GM19324 (cell line): ENCODE measurements around the gene MDH2.
A peak's percentile ranks its signal among the peaks of the same experiment; 100 is the strongest.
"Not testable (repeated sequence)": the region's sequence is repeated elsewhere in the genome, so short reads cannot be mapped to it uniquely, and the experiment has no call there.

ENCODE experiments used
- ATAC-seq: cut with Tn5 transposase; IDR thresholded peaks from one replicate; pipeline ENCODE4 v1.9.1; 2021; ENCODE audit warnings: mild to moderate bottlenecking, moderate library complexity; ENCODE audit not compliant: unreplicated experiment, low FRiP score

Gene MDH2

DNA sequence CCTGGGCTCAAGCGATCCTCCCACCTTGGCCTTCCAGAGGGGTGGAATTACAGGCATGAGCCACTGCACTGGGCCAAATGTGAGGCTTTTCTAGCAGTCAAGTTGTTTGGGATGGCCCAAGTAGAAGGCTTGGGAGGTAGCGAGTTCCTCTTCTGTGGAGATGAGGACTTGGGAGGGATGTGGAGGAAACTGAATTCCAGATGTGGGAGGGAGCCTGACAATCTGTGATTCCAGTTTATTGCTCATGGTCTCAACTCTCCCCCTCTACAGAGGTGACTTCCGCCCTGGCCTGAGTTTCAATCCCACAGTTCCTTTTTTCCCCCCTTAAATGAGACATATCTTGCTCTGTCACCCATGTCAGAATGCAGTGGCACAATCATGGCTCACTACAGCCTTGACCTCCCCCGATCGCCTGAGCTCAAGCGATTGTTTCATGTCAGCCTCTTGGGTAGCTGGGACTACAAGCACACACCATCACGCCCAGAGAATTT is 3.5 kb upstream of the MDH2 start:
- ATAC-seq, result no peak

- ATAC-seq, result no peak
These were observed 548 bp upstream of the MDH2 start for GRCh38 chr7:76047305-76047810.

GRCh38 chr7:76048668-76048988 is 722 bp downstream of the MDH2 start:
- ATAC-seq, result peak; percentile 4

- no peak for ATAC-seq
These were observed 1.4 kb downstream of the MDH2 start for GRCh38 chr7:76049295-76049694.

DNA sequence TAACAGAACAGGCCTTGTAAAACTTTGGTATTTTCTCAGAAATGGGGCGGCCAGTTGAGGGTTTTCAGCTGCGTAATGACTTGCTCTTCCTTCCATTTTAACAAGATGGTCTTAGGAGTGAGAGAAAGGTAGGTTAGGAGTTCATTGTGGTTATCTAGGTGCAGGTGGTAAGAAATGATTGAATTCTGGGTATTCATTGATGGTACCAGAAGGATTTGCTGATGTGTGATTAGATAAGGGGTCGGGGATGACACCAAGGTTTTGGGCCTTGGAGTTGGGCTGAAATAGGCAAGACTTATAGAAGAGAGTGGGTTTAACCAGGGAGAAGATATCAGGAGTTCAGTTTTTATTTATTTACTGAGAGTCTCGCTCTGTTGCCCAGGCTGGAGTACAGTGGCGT is 2.6 kb downstream of the MDH2 start:
- no peak for ATAC-seq

GRCh38 chr7:76051840-76052239 is 3.9 kb downstream of the MDH2 start:
- ATAC-seq, result no peak

GRCh38 chr7:76052681-76053080 is 4.8 kb downstream of the MDH2 start:
- ATAC-seq, result not testable (repeated sequence)

GRCh38 chr7:76053461-76053860 is 5.6 kb downstream of the MDH2 start:
- no peak for ATAC-seq

GRCh38 chr7:76054123-76055120 is 6.5 kb downstream of the MDH2 start:
- ATAC-seq, result no peak

- no peak for ATAC-seq
These were observed 8.3 kb downstream of the MDH2 start for GRCh38 chr7:76056241-76056640.

- ATAC-seq, result no peak
These were observed 9.4 kb downstream of the MDH2 start for GRCh38 chr7:76057103-76057812.

GRCh38 chr7:76057813-76058145 is 9.9 kb downstream of the MDH2 start:
- no peak for ATAC-seq

DNA sequence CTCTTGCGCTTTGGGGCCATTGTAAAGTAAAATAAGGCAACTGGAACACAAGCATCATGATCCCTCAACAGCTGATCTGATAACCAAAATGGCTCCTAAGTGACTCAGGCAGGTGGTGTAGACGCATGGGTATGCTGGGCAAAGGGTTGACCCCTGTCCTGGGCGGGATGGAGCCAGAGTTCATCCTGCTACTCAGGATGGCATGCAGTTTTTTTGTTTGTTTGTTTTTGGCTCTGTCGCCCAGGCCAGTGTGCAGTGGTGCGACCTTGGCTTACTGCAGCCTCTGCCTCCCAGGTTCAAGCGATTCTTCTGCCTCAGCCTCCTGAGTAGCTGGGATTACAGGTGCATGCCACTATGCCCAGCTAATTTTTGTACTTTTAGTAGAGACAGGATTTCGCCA is 10.8 kb downstream of the MDH2 start:
- not testable (repeated sequence) for ATAC-seq

- ATAC-seq, result no peak
These were observed 12.9 kb downstream of the MDH2 start for GRCh38 chr7:76060842-76061241.

GRCh38 chr7:76062254-76062653 is 14.3 kb downstream of the MDH2 start:
- ATAC-seq, result no peak

GRCh38 chr7:76063114-76063513 is 15.2 kb downstream of the MDH2 start:
- ATAC-seq, result no peak

GRCh38 chr7:76063525-76063924 is 15.6 kb downstream of the MDH2 start:
- no peak for ATAC-seq

DNA sequence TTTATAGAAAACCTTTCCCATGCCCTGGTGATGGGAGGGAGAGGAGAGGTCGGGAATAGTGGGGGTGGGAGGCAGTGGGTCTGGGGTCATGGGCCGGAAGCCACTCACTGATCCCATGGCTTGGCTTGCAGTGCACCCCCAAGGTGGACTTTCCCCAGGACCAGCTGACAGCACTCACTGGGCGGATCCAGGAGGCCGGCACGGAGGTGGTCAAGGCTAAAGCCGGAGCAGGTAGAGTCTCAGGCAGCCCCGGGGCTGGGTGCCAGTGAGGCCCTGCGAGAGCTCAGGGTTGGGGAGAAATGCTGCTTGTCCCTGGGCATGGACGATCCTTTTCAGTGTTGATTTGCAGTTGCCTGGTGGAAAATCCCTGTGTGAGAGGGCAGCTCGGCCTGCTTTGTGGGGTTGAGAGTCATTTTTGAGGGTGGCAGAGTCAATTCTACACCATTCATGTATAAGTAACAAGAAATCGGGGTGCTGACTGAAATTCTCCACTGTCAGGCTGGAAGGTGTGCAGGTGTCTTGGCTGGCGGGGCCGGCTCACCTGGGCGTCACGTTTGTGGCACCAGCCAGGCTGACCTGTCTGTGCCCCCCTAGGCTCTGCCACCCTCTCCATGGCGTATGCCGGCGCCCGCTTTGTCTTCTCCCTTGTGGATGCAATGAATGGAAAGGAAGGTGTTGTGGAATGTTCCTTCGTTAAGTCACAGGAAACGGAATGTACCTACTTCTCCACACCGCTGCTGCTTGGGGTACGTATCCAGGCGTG is 16.5 kb downstream of the MDH2 start:
- no peak for ATAC-seq

DNA sequence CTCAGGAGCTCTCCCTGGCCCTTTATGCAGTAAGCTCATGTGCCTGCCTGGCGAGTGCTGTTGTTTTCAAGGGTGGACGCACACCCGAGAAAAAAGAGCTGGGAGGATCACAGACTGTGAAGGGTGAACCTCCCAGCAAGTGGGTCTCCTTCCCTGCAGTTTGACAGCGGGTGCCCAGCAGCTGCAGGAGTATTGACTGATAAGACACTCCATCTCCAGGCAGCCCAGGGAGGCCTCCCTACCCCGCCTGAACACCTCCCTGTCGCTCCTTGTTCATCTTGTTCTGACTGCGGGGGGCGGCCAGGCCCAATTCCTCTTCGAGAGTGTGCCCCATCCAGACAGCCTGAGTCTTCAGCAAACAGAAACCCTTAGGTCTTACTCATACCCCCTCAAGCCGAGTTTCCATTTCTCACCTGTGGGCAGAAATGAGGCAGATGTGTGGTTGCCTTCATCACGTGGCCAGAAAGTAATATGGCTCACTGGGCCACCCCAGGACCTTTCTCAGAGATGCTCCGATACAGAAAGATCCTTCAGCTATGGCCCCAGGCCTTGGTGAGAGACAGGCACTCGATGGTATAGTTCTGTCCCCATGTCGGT is 17.2 kb downstream of the MDH2 start:
- no peak for ATAC-seq

GRCh38 chr7:76066716-76067503 is 19.0 kb downstream of the MDH2 start:
- no peak for ATAC-seq
